Type B pancreatic cell (in vitro differentiated cells): ENCODE measurements around the gene ARMC12. TPM values are rescaled to one million over a fixed set of nuclear protein-coding genes. Genes with fewer than 3 reads are reported as not detected.

ENCODE experiments used
- DNase-seq: peaks from one replicate; pipeline ENCODE4 v3.0.0; 2021; ENCODE audit warnings: mixed read lengths; ENCODE audit not compliant: unreplicated experiment; ENCODE audit errors: extremely low spot score
- H3K27ac Mint-ChIP-seq: 2 replicates; pipeline ENCODE4 v1.8.0; 2021; ENCODE audit warnings: mild to moderate bottlenecking, mixed read lengths
- H3K27me3 Mint-ChIP-seq: 2 replicates; pipeline ENCODE4 v1.8.0; 2021; ENCODE audit warnings: mixed read lengths
- H3K36me3 Mint-ChIP-seq: 2 replicates; pipeline ENCODE4 v1.8.0; 2021; ENCODE audit warnings: mixed read lengths
- H3K4me1 Mint-ChIP-seq: one replicate; pipeline ENCODE4 v1.8.0; 2021; ENCODE audit warnings: mixed read lengths; ENCODE audit not compliant: unreplicated experiment
- H3K4me3 Mint-ChIP-seq: 2 replicates; pipeline ENCODE4 v1.8.0; 2021; ENCODE audit warnings: mild to moderate bottlenecking, mixed read lengths
- H3K9me3 Mint-ChIP-seq: 2 replicates; pipeline ENCODE4 v1.8.0; 2021; ENCODE audit warnings: mixed read lengths
- total RNA-seq: library from RNA; stranded (reverse); gene quantifications from 2 replicates; pipeline ENCODE4 v1.2.1, GENCODE V29; 2021; ENCODE audit warnings: low replicate concordance
- TF ChIP-seq, protein P1 (sequence below): fragments of 200-600 bp; sonication (generic); conservative IDR thresholded peaks from 2 replicates; pipeline ENCODE4 v1.5.0; 2021; ENCODE audit warnings: antibody characterized with exemption, mild to moderate bottlenecking

Gene ARMC12
- total RNA-seq, 1 donor from 2014 or later: 1.8 TPM

DNA sequence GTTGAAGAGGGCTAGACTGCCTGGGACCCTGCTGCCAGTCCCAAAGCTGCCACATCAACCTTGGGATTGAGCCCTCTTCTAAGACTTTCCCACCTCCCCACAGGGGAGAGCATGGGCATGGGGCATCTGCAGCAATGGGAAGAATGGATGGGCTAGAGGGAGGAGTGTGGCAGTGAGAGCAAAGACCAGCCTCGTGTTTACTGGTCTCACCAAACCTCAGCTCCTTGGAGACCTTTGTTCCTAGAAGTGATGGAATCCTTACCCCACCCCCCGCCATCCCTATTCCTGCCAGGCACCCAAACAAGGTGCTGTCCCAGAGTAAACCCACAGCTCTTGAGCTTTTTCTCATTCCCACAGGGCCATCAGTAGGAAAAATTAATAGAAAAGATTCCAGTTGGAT is 20.0 kb upstream of the ARMC12 start:
- Mint-ChIP-seq H3K4me1 (peaks cover 41% of the 10 kb centered on the region), H3K36me3 (no peaks in the 10 kb centered on the region), H3K4me3 (no peak overlapping the region), H3K27me3 (no peaks in the 10 kb centered on the region), H3K27ac (no peak overlapping the region), H3K9me3 (no peaks in the 10 kb centered on the region)
- TF ChIP-seq, protein P1, sequence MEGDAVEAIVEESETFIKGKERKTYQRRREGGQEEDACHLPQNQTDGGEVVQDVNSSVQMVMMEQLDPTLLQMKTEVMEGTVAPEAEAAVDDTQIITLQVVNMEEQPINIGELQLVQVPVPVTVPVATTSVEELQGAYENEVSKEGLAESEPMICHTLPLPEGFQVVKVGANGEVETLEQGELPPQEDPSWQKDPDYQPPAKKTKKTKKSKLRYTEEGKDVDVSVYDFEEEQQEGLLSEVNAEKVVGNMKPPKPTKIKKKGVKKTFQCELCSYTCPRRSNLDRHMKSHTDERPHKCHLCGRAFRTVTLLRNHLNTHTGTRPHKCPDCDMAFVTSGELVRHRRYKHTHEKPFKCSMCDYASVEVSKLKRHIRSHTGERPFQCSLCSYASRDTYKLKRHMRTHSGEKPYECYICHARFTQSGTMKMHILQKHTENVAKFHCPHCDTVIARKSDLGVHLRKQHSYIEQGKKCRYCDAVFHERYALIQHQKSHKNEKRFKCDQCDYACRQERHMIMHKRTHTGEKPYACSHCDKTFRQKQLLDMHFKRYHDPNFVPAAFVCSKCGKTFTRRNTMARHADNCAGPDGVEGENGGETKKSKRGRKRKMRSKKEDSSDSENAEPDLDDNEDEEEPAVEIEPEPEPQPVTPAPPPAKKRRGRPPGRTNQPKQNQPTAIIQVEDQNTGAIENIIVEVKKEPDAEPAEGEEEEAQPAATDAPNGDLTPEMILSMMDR: no peak
- DNase-seq: no peak

DNA sequence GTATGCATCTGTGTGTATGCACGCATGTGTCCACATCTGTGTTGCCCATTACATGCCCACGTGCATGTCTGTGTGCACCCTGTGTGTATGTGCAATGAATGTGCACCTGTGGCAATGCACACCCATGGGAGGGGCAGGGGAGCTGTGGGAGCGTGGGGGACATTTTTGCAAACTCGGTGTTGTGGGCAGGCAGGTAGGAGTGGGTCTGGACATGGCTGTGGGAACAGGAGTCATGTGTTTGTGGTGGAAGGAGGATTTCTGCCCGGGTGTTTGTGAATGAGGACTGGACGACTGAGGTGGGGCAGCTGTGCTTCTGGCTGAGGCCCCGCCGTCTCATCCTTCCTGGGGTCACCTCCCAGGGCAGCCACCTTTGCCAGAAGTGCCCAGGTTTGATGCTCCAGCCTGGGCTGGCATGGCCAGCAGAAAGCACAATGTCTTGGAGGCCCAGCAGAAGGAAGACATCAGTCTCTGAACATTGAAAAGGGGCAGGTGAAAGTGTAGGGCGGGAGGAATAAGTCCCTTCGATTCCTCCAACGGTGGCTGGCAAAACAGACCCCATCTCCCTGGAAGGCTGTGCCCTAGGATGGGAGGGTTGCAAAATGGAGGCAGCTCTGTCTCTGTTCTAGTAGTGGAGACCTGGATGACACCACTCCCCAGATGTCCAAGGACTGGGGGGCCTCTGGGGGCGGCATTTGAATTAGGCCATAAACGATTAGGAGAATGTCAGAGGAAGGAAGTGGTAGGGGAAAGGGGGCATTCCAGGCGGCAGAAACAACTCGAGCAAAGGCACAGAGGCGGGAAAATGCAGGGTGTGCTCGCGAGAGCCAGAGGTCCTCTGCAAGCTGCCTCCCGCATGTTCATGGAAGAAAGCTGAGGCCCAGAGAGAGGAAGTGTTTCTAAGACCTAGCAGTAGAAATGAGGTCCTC is 19.1 kb upstream of the ARMC12 start:
- Mint-ChIP-seq H3K27me3 (no peaks in the 10 kb centered on the region), H3K27ac (no peak overlapping the region), H3K4me3 (no peak overlapping the region), H3K9me3 (no peaks in the 10 kb centered on the region), H3K36me3 (no peaks in the 10 kb centered on the region), H3K4me1 (peaks cover 45% of the 10 kb centered on the region)
- no peak for DNase-seq
- TF ChIP-seq, protein P1: no peak

DNA sequence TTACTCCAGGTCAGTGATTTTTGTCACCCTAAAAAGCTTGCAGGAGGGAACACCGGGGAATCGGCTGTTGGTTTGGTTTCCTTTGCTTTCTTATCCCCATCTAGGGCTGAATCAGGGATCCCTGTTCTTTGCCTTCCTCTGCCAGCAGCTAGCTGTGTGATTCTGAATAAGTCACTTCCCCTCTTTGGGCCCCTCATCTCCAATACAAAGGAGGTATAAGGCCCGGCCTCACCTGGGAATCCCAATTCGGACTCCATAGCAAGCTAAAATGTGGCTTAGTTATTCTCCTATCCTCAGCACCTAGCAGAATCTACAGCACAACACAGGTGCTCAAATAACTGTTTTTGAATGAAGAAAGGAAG is 18.5 kb upstream of the ARMC12 start:
- Mint-ChIP-seq H3K27me3 (no peaks in the 10 kb centered on the region), H3K36me3 (no peaks in the 10 kb centered on the region), H3K9me3 (no peaks in the 10 kb centered on the region), H3K27ac (peak overlapping the region; percentile 8), H3K4me3 (peak overlapping the region; percentile 24), H3K4me1 (peaks cover 47% of the 10 kb centered on the region)
- TF ChIP-seq, protein P1: no peak
- no peak for DNase-seq

DNA sequence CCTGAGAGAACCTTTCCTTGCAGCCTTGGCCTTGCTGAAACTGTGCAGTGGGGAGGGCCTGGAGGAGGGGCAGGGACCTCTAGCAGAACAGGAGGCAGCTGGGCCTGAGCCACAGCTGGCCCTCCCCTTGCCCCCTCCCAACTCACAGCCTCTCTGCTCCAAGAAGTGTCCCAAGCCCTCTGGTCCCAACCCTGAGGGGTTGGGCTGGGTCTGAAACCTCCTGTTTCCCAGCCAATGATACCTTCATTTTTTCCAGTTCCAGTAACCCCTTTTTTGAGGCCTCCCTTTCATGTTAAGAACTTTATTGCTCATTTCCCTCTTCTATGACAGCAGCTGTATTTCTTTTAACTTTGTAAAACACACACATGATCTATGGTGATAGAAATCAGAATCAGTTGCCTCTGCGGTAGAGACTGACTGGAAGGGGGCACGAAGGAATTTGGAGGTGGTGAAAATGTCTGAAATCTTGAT is 17.9 kb upstream of the ARMC12 start:
- TF ChIP-seq, protein P1: no peak
- peak overlapping the region; percentile 24 for H3K4me3 Mint-ChIP-seq
- peaks cover 51% of the 10 kb centered on the region for H3K4me1 Mint-ChIP-seq
- H3K9me3 Mint-ChIP-seq: no peaks in the 10 kb centered on the region
- no peaks in the 10 kb centered on the region for H3K36me3 Mint-ChIP-seq
- peak overlapping the region; percentile 8 for H3K27ac Mint-ChIP-seq
- no peak for DNase-seq
- no peaks in the 10 kb centered on the region for H3K27me3 Mint-ChIP-seq

DNA sequence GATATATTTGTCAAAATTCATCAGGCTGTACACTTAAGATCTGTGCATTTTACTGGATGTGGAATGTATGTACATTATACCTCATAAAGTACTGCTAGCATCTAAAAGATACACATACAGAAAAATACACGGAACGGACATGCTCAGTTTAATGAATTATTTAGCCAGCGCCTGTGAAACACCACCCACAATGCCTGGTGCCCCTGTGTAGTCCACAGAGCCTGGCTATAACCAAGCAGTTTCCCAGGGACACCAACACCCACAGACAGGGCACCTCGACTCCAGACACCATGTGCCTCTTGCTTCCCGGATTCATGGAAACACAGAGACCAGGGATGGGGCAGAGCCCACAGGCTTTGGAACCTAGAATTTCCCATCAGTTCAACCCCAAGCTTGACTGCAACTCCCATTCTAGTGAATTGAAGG is 17.4 kb upstream of the ARMC12 start:
- Mint-ChIP-seq H3K9me3 (no peaks in the 10 kb centered on the region), H3K36me3 (no peaks in the 10 kb centered on the region), H3K27ac (peak overlapping the region; percentile 8), H3K4me1 (peaks cover 51% of the 10 kb centered on the region), H3K27me3 (no peaks in the 10 kb centered on the region), H3K4me3 (peak overlapping the region; percentile 79)
- no peak for DNase-seq
- TF ChIP-seq, protein P1: no peak
